SU-DHL-6 (cell line): ENCODE measurements around the gene KIAA1614.

Experiments
- CTCF ChIP-seq: fragments of 200-600 bp; sonication (generic); IDR thresholded peaks from one replicate; pipeline ENCODE4 v1.5.1; 2017; ENCODE audit warnings: antibody characterized with exemption, mild to moderate bottlenecking, low read length, moderate library complexity; ENCODE audit not compliant: insufficient read depth, poor library complexity, severe bottlenecking
- EZH2phosphoT487 ChIP-seq: fragments of 200-600 bp; sonication (generic), shearing (Covaris generic); conservative IDR thresholded peaks from 2 replicates; pipeline ENCODE4 v1.6.1; 2018; ENCODE audit warnings: mild to moderate bottlenecking, antibody characterized with exemption, low read length, moderate library complexity, mixed read lengths

GRCh38 chr1:180896161-180896560 is 16.5 kb upstream of the KIAA1614 start:
- TF ChIP-seq EZH2phosphoT487: no peak
- no peak for TF ChIP-seq CTCF
